Ecto neural progenitor cell (in vitro differentiated cells): ENCODE results near the gene ATAD3C.
A peak's percentile ranks its signal among the peaks of the same experiment; 100 is the strongest.
"Not testable (repeated sequence)": the region's sequence is repeated elsewhere in the genome, so short reads cannot be mapped to it uniquely, and the experiment has no call there.

ENCODE experiments used
- DNase-seq: peaks from one replicate; pipeline ENCODE4 v3.0.0-alpha.2; 2018; ENCODE audit warnings: low spot score

The ATAD3C gene

GRCh38 chr1:1508775-1509464, 59.4 kb downstream of the ATAD3C start:
- DNase-seq, result not testable (repeated sequence)

GRCh38 chr1:1509465-1509850, 60.0 kb downstream of the ATAD3C start:
- DNase-seq, result not testable (repeated sequence)

GRCh38 chr1:1510912-1511532, 61.5 kb downstream of the ATAD3C start:
- DNase-seq, result peak; percentile 59

GRCh38 chr1:1511533-1512285, 62.2 kb downstream of the ATAD3C start, which contains the start of gene ATAD3A:
Gene ATAD3A, plus strand, starts transcription at chr1:1512162. Its CDS starts 107 bp downstream, at chr1:1512269.
- peak; percentile 99 for DNase-seq

- not testable (repeated sequence) for DNase-seq
Measured at GRCh38 chr1:1512425-1512824, 62.9 kb downstream of the ATAD3C start.

- not testable (repeated sequence) for DNase-seq
Measured at GRCh38 chr1:1513675-1514074, 64.2 kb downstream of the ATAD3C start.

- DNase-seq, result not testable (repeated sequence)
Measured at GRCh38 chr1:1514376-1514775, 64.9 kb downstream of the ATAD3C start.

- DNase-seq, result not testable (repeated sequence)
Measured at GRCh38 chr1:1516923-1517322, 67.4 kb downstream of the ATAD3C start.

- DNase-seq, result no peak
Measured at GRCh38 chr1:1517973-1518620, 68.6 kb downstream of the ATAD3C start.

GRCh38 chr1:1518621-1519007, 69.1 kb downstream of the ATAD3C start:
- not testable (repeated sequence) for DNase-seq
